Psoas muscle (tissue), 8 donors: Measurements from ENCODE around the gene KCNF1. TPM values are rescaled to one million over a fixed set of nuclear protein-coding genes. Genes with fewer than 3 reads are reported as not detected.

Source experiments
- ATAC-seq, 4 donors: fragments of 200-7000 bp; cut with Tn5 transposase; one replicate each; pipeline ENCODE4 v1.9.1; 2020; ENCODE audit warnings: moderate library complexity in 3 of 4, mild to moderate bottlenecking in 2 of 4
- DNase-seq, 2 donors: peaks; one replicate each; pipeline ENCODE4 v3.0.0-alpha.2; 2020
- H3K27ac ChIP-seq: fragments of 200-600 bp; one replicate; pipeline ENCODE4 v1.8.0; 2022
- H3K27me3 ChIP-seq, 3 donors: fragments of 200-600 bp in 1 of 3; one replicate each; pipeline versions ENCODE4 v1.6.1 to v1.8.0; 2013 to 2022; ENCODE audit warnings: low read length in 2 of 3, mild to moderate bottlenecking in 2 of 3, moderate library complexity in 1 of 3; ENCODE audit not compliant: insufficient read depth in 3 of 3
- H3K36me3 ChIP-seq, 2 donors: fragments of 200-600 bp in 1 of 2; one replicate each; pipeline versions ENCODE4 v1.6.1 to v1.8.0; 2013 to 2022; ENCODE audit warnings: low read depth in 1 of 2, mild to moderate bottlenecking in 1 of 2, moderate library complexity in 1 of 2; ENCODE audit not compliant: insufficient read depth in 1 of 2
- H3K4me1 ChIP-seq: fragments of 200-600 bp; one replicate; pipeline ENCODE4 v1.8.0; 2022
- H3K4me3 ChIP-seq: fragments of 200-600 bp; one replicate; pipeline ENCODE4 v1.8.0; 2022; ENCODE audit warnings: mild to moderate bottlenecking
- H3K9me3 ChIP-seq: fragments of 200-600 bp; one replicate; pipeline ENCODE4 v1.8.0; 2022
- WGBS, 3 donors: extraction: QIAGEN DNeasy Blood & Tissue Kit; methylation state at CpG; one replicate each; pipeline versions ENCODE4 v1.1.6 to v1.1.7; 2013; 5-methylcytosine and 5-hydroxymethylcytosine counted together
- intact Hi-C, 2 donors: fragments of 100-400 bp; cut with DNase I; formaldehyde crosslinking; loops; one replicate each; pipeline versions ENCODE4 v1.11.0 to v1.14.2; 2022
- polyA plus RNA-seq, 3 donors: library from polyadenylated mRNA; stranded (reverse); fragments of 200-250 nt; gene quantifications; one replicate each; pipeline ENCODE4 v1.2.3, GENCODE V29; 2013
- total RNA-seq, 4 donors: library from RNA; stranded (reverse); fragmentation: NEBNext Ultra II Directional in 2 of 4; extraction: Animal tissue kit (Norgen Biotek cat#: 25700) in 2 of 4; gene quantifications; one replicate each; pipeline versions ENCODE4 v1.2.1 to v1.2.4, GENCODE V29; 2021 to 2023
- TF ChIP-seq, protein P1 (sequence below): fragments of 200-600 bp; IDR thresholded peaks from one replicate; pipeline ENCODE4 v1.8.0; 2022; ENCODE audit warnings: antibody characterized with exemption
- donor health status: healthy with polysubstance abuse.
- donor health status: DM: no; HTN: no; CAD: no; lungs with moderate emphysema.
- donor health status: Bipolar disorder and iron deficiency.
- donor health status: healthy.
- donor health status: DM: yes; HTN: yes; CAD: no.
- donor health status: DM: no; HTN: no; CAD: no.
- donor health status: DM: no; HTN: no; CAD: no.
- donor health status: DM: yes; HTN: yes; CAD: no.

KCNF1 gene
- total and polyA plus RNA-seq, 7 donors = 0.06 to 0.07 TPM; not detected in 5

GRCh38 chr2:10909996-10910341 is 1.8 kb upstream of the KCNF1 start:
- ATAC-seq (no peak), DNase-seq (no peak)
- no peak overlapping the region for H3K4me3 ChIP-seq
- no peaks in the 10 kb centered on the region for H3K4me1 ChIP-seq
- WGBS, 3 donors = 68 to 71% (median 70%) methylated on average over 3 of the region's 3 CpGs
- peaks cover 0 to 38% (median 23%) of the 10 kb centered on the region in 3 donors for H3K27me3 ChIP-seq
- intact Hi-C loops = loop anchor here (5.0 kb wide), 2 partner anchors 73 to 78 kb away; no protein-coding TSS in a partner anchor
- H3K27ac ChIP-seq = no peak overlapping the region
- no peaks in the 10 kb centered on the region for H3K9me3 ChIP-seq
- TF ChIP-seq, protein P1, sequence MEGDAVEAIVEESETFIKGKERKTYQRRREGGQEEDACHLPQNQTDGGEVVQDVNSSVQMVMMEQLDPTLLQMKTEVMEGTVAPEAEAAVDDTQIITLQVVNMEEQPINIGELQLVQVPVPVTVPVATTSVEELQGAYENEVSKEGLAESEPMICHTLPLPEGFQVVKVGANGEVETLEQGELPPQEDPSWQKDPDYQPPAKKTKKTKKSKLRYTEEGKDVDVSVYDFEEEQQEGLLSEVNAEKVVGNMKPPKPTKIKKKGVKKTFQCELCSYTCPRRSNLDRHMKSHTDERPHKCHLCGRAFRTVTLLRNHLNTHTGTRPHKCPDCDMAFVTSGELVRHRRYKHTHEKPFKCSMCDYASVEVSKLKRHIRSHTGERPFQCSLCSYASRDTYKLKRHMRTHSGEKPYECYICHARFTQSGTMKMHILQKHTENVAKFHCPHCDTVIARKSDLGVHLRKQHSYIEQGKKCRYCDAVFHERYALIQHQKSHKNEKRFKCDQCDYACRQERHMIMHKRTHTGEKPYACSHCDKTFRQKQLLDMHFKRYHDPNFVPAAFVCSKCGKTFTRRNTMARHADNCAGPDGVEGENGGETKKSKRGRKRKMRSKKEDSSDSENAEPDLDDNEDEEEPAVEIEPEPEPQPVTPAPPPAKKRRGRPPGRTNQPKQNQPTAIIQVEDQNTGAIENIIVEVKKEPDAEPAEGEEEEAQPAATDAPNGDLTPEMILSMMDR = no peak
- no peaks in the 10 kb centered on the region for H3K36me3 ChIP-seq

DNA sequence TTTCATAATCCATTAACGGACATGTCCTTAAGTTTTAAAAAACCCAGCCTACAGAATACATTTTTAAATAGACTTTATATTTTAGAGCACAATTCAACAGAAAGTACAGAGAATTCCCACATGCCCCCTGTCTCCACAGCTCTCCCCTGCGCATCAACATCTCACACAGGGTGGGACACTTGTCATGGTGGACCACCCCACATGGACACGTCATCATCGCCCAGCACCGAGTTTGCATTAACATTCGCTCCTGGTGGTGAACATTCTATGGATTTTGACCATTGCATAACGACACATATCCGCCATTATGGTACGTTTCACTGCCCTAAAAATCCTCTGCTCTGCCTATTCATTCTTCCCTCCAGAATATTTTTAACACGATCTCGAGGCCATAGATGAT is 1.1 kb upstream of the KCNF1 start:
- no peak for ATAC-seq
- peaks cover 0 to 38% (median 25%) of the 10 kb centered on the region in 3 donors for H3K27me3 ChIP-seq
- WGBS, 3 donors = 88 to 90% (median 88%) methylated on average over 11 of the region's 11 CpGs
- TF ChIP-seq, protein P1 = no peak
- no peak overlapping the region for H3K4me3 ChIP-seq
- no peaks in the 10 kb centered on the region for H3K4me1 ChIP-seq
- no peaks in the 10 kb centered on the region for H3K36me3 ChIP-seq
- H3K9me3 ChIP-seq = no peaks in the 10 kb centered on the region
- DNase-seq = no peak
- intact Hi-C loops = no loop called here
- H3K27ac ChIP-seq = no peak overlapping the region

DNA sequence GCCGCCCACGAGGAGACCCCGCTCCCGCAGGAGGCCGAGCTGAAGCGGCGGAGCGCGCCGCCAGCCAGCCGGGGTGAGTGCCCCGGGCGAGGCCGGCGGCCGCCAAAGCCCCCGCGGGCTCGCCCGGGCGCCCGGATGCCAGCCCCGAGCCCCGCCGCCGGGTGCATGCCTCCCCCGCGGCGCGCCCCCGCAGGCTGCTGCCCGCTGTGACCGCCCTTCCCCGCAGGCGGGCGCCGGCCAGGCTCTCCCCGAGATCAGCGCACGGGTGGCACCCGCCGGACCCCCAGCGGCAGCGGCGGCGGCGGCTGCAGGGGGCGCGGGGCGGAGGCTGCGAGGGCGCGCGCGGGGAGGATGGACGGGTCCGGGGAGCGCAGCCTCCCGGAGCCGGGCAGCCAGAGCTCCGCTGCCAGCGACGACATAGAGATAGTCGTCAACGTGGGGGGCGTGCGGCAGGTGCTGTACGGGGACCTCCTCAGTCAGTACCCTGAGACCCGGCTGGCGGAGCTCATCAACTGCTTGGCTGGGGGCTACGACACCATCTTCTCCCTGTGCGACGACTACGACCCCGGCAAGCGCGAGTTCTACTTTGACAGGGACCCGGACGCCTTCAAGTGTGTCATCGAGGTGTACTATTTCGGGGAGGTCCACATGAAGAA is 470 bp downstream of the KCNF1 start:
- H3K4me3 ChIP-seq = peak overlapping the region; percentile 52
- intact Hi-C loops = no loop called here
- no peaks in the 10 kb centered on the region for H3K4me1 ChIP-seq
- 6 to 8% (median 7%) methylated on average over 47 to 81 of the region's 81 CpGs for WGBS, 3 donors
- no peak overlapping the region for H3K27ac ChIP-seq
- no peaks in the 10 kb centered on the region for H3K9me3 ChIP-seq
- ATAC-seq = no peak
- DNase-seq = no peak
- no peaks in the 10 kb centered on the region for H3K36me3 ChIP-seq
- TF ChIP-seq, protein P1 = no peak
- peaks cover 0 to 38% (median 25%) of the 10 kb centered on the region in 3 donors for H3K27me3 ChIP-seq

GRCh38 chr2:10912796-10913455 is 1.2 kb downstream of the KCNF1 start:
- WGBS, 3 donors = 89 to 94% (median 90%) methylated on average over 56 to 58 of the region's 58 CpGs
- H3K27ac ChIP-seq = no peak overlapping the region
- DNase-seq = no peak
- ATAC-seq = no peak
- no peaks in the 10 kb centered on the region for H3K4me1 ChIP-seq
- H3K36me3 ChIP-seq = no peaks in the 10 kb centered on the region
- TF ChIP-seq, protein P1 = no peak
- H3K9me3 ChIP-seq = no peaks in the 10 kb centered on the region
- intact Hi-C loops = no loop called here
- no peak overlapping the region for H3K4me3 ChIP-seq
- peaks cover 0 to 38% (median 25%) of the 10 kb centered on the region in 3 donors for H3K27me3 ChIP-seq
